H9 (cell line): Measurements from ENCODE around the gene RRP15. TPM values are rescaled to one million over a fixed set of nuclear protein-coding genes. Genes with fewer than 3 reads are reported as not detected.

Experiments
- DNase-seq: peaks from one replicate; pipeline ENCODE4 v3.0.0-alpha.2; 2017
- H2AFZ ChIP-seq: one replicate; pipeline ENCODE4 v1.6.1; 2013; ENCODE audit warnings: mild to moderate bottlenecking, low read length, control low read depth, moderate library complexity
- H2AK5ac ChIP-seq: 2 replicates; pipeline ENCODE4 v1.6.1; 2013; ENCODE audit warnings: low read length, control low read depth, mixed read lengths; ENCODE audit not compliant: insufficient read length
- H2BK120ac ChIP-seq: one replicate; pipeline ENCODE4 v1.6.1; 2013; ENCODE audit warnings: low read depth, mild to moderate bottlenecking, low read length, control low read depth, inconsistent platforms; ENCODE audit not compliant: poor library complexity, severe bottlenecking
- H2BK12ac ChIP-seq: 2 replicates; pipeline ENCODE4 v1.6.1; 2013; ENCODE audit warnings: low read length, control low read depth, mixed read lengths, low read depth; ENCODE audit not compliant: insufficient read length
- H2BK15ac ChIP-seq: 2 replicates; pipeline ENCODE4 v1.6.1; 2013; ENCODE audit warnings: low read depth, low read length, control low read depth
- H2BK20ac ChIP-seq: one replicate; pipeline ENCODE4 v1.6.1; 2013; ENCODE audit warnings: low read depth, mild to moderate bottlenecking, low read length, control low read depth, inconsistent platforms; ENCODE audit not compliant: poor library complexity, severe bottlenecking
- H2BK5ac ChIP-seq: 2 replicates; pipeline ENCODE4 v1.6.1; 2013; ENCODE audit warnings: low read length, control low read depth, mixed read lengths; ENCODE audit not compliant: insufficient read length
- H3K14ac ChIP-seq: 2 replicates; pipeline ENCODE4 v1.6.1; 2013; ENCODE audit warnings: low read length, control low read depth; ENCODE audit not compliant: insufficient read depth
- H3K18ac ChIP-seq: 2 replicates; pipeline ENCODE4 v1.6.1; 2013; ENCODE audit warnings: low read depth, mild to moderate bottlenecking, mixed read lengths, low read length, control low read depth; ENCODE audit not compliant: insufficient read length
- H3K23ac ChIP-seq: 2 replicates; pipeline ENCODE4 v1.6.1; 2013; ENCODE audit warnings: low read length, control low read depth, mixed read lengths, low read depth; ENCODE audit not compliant: insufficient read length
- H3K23me2 ChIP-seq: 2 replicates; pipeline ENCODE4 v1.6.1; 2013; ENCODE audit warnings: low read depth, mild to moderate bottlenecking, mixed read lengths, low read length, control low read depth; ENCODE audit not compliant: insufficient read length, poor library complexity, severe bottlenecking
- H3K27ac ChIP-seq: 2 replicates; pipeline ENCODE4 v1.5.1; 2013; ENCODE audit warnings: low read length, control low read depth, mixed read lengths, low read depth; ENCODE audit not compliant: insufficient read length
- H3K27me3 ChIP-seq: 2 replicates; pipeline ENCODE4 v1.6.1; 2013; ENCODE audit warnings: low read length, control low read depth, inconsistent platforms; ENCODE audit not compliant: insufficient read depth
- H3K4ac ChIP-seq: 2 replicates; pipeline ENCODE4 v1.6.1; 2013; ENCODE audit warnings: low read depth, mild to moderate bottlenecking, control low read depth, inconsistent platforms, low read length, moderate library complexity
- H3K4me1 ChIP-seq: 2 replicates; pipeline ENCODE4 v1.6.1; 2013; ENCODE audit warnings: low read length, control low read depth, inconsistent platforms; ENCODE audit not compliant: insufficient read depth
- H3K4me2 ChIP-seq: 2 replicates; pipeline ENCODE4 v1.6.1; 2013; ENCODE audit warnings: low read length, control low read depth, mixed read lengths; ENCODE audit not compliant: insufficient read length, insufficient read depth
- H3K56ac ChIP-seq: 2 replicates; pipeline ENCODE4 v1.6.1; 2013; ENCODE audit warnings: low read depth, mild to moderate bottlenecking, mixed read lengths, low read length, control low read depth; ENCODE audit not compliant: insufficient read length
- H3K79me1 ChIP-seq: 2 replicates; pipeline ENCODE4 v1.6.1; 2013; ENCODE audit warnings: low read depth, mild to moderate bottlenecking, moderate library complexity, low read length, control low read depth, inconsistent platforms; ENCODE audit not compliant: insufficient read depth, poor library complexity, severe bottlenecking
- H3K79me2 ChIP-seq: 2 replicates; pipeline ENCODE4 v1.6.1; 2013; ENCODE audit warnings: low read length, control low read depth, inconsistent platforms; ENCODE audit not compliant: insufficient read depth
- H3K9ac ChIP-seq: 2 replicates; pipeline ENCODE4 v1.6.1; 2013; ENCODE audit warnings: low read length, control low read depth, mixed read lengths; ENCODE audit not compliant: insufficient read length; ENCODE audit errors: extremely low read depth
- H3K9me3 ChIP-seq: one replicate; pipeline ENCODE4 v1.6.1; 2013; ENCODE audit warnings: low read depth, low read length, inconsistent platforms; ENCODE audit not compliant: control insufficient read depth
- H3T11ph ChIP-seq: one replicate; pipeline ENCODE4 v1.6.1; 2013; ENCODE audit warnings: mild to moderate bottlenecking, low read length, control low read depth, inconsistent platforms
- H4K20me1 ChIP-seq: one replicate; pipeline ENCODE4 v1.6.1; 2013; ENCODE audit not compliant: control insufficient read depth, insufficient read length, insufficient read depth
- H4K5ac ChIP-seq: 2 replicates; pipeline ENCODE4 v1.6.1; 2013; ENCODE audit warnings: low read depth, mild to moderate bottlenecking, mixed read lengths, low read length, control low read depth; ENCODE audit not compliant: insufficient read length
- H4K8ac ChIP-seq: replicated peaks from 2 replicates; pipeline ENCODE4 v1.6.1; 2013; ENCODE audit warnings: low read length, control low read depth, mixed read lengths, low read depth; ENCODE audit not compliant: insufficient read length
- H4K91ac ChIP-seq: 2 replicates; pipeline ENCODE4 v1.6.1; 2013; ENCODE audit warnings: low read depth, mild to moderate bottlenecking, moderate library complexity, mixed read lengths, low read length, control low read depth; ENCODE audit not compliant: insufficient read length
- H3K27ac Mint-ChIP-seq, 3 experiments: 2 replicates in 2 of 3; 3 replicates in 1 of 3; pipeline ENCODE4 v1.8.0; 2020 to 2021; ENCODE audit warnings: mixed read lengths in 3 of 3, mild to moderate bottlenecking in 1 of 3, moderate library complexity in 1 of 3
- H3K27me3 Mint-ChIP-seq: 2 replicates; pipeline ENCODE4 v1.8.0; 2021; ENCODE audit warnings: low read depth, mild to moderate bottlenecking, moderate library complexity, mixed read lengths
- H3K36me3 Mint-ChIP-seq, 3 experiments: 2 replicates in 2 of 3; 3 replicates in 1 of 3; pipeline ENCODE4 v1.8.0; 2020 to 2021; ENCODE audit warnings: low read depth in 3 of 3, mixed read lengths in 3 of 3; ENCODE audit not compliant: insufficient read depth in 1 of 3
- H3K4me1 Mint-ChIP-seq, 2 experiments: 2 replicates each; pipeline ENCODE4 v1.8.0; 2020; ENCODE audit warnings: mixed read lengths in 2 of 2
- H3K4me3 Mint-ChIP-seq, 2 experiments: 2 replicates in 1 of 2; 3 replicates in 1 of 2; pipeline ENCODE4 v1.8.0; 2020 to 2021; ENCODE audit warnings: mild to moderate bottlenecking in 2 of 2, mixed read lengths in 2 of 2, moderate library complexity in 1 of 2
- H3K9me3 Mint-ChIP-seq, 2 experiments: 2 replicates in 1 of 2; 3 replicates in 1 of 2; pipeline ENCODE4 v1.8.0; 2020; ENCODE audit warnings: mild to moderate bottlenecking in 2 of 2, mixed read lengths in 2 of 2, moderate library complexity in 1 of 2
- WGBS: extraction: QIAGEN DNeasy Blood & Tissue Kit; methylation state at CpG from one replicate; pipeline ENCODE4 v1.1.7; 2013; ENCODE audit warnings: missing lambda C conversion rate, low lambda C conversion rate, mixed read lengths; ENCODE audit not compliant: insufficient read length; ENCODE audit errors: extremely low coverage; 5-methylcytosine and 5-hydroxymethylcytosine counted together
- total RNA-seq: library from RNA; stranded (reverse); gene quantifications from 2 replicates; pipeline ENCODE4 v1.2.1, GENCODE V29; 2021
- TF ChIP-seq, protein P1 (sequence below): fragments of 200-600 bp; sonication (generic); conservative IDR thresholded peaks from 3 replicates; pipeline ENCODE4 v1.8.0; 2021; ENCODE audit warnings: antibody characterized with exemption, mild to moderate bottlenecking

The RRP15 gene
- total RNA-seq, 1 experiment from 2014 or later, result 48.7 TPM

DNA sequence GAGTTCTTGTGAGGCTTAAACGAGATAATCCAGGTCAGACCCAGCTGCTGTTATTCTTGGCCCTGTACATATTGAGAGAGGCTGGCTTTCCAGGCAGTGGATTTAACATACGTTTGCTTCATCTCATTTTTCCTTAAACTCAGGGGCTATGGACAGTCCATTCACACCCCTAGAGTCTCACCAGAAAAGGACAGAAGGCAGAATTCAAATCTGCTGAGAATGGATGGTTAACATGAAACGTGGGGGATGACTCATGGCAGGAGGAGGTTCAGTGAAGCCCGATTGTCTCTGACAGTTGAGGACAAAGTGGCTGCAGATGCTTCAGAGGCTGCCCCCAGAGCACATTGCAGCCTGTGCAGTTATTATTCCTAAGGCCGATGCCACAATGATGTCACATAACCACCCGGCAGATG is 99.5 kb downstream of the RRP15 start:
- no peaks in the 10 kb centered on the region for H3K4me1 ChIP-seq
- no peaks in the 10 kb centered on the region for H3K36me3 Mint-ChIP-seq
- H3K23ac ChIP-seq, result no peak overlapping the region
- H3K9me3 ChIP-seq, result no peaks in the 10 kb centered on the region
- no peak overlapping the region for H3K14ac ChIP-seq
- no peak overlapping the region for H4K91ac ChIP-seq
- no peak overlapping the region for H2AFZ ChIP-seq
- H3K79me2 ChIP-seq, result no peaks in the 10 kb centered on the region
- H3K27ac ChIP-seq, result no peak overlapping the region
- H2BK120ac ChIP-seq, result no peak overlapping the region
- no peak overlapping the region for H2AK5ac ChIP-seq
- H3K9me3 Mint-ChIP-seq, result no peaks in the 10 kb centered on the region
- H3K56ac ChIP-seq, result no peak overlapping the region
- TF ChIP-seq, protein P1, sequence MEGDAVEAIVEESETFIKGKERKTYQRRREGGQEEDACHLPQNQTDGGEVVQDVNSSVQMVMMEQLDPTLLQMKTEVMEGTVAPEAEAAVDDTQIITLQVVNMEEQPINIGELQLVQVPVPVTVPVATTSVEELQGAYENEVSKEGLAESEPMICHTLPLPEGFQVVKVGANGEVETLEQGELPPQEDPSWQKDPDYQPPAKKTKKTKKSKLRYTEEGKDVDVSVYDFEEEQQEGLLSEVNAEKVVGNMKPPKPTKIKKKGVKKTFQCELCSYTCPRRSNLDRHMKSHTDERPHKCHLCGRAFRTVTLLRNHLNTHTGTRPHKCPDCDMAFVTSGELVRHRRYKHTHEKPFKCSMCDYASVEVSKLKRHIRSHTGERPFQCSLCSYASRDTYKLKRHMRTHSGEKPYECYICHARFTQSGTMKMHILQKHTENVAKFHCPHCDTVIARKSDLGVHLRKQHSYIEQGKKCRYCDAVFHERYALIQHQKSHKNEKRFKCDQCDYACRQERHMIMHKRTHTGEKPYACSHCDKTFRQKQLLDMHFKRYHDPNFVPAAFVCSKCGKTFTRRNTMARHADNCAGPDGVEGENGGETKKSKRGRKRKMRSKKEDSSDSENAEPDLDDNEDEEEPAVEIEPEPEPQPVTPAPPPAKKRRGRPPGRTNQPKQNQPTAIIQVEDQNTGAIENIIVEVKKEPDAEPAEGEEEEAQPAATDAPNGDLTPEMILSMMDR, result no peak
- H3K27ac Mint-ChIP-seq, result peak overlapping the region in 1 of 3 experiments; percentile 57; a peak in 1 of 7 replicates
- no peak overlapping the region for H4K5ac ChIP-seq
- H2BK12ac ChIP-seq, result no peak overlapping the region
- H2BK15ac ChIP-seq, result no peak overlapping the region
- no peak overlapping the region for H2BK20ac ChIP-seq
- no peak overlapping the region for H3K18ac ChIP-seq
- no CpG with 5 or more reads among the region's 6 CpGs for WGBS
- no peak overlapping the region for H3K4me2 ChIP-seq
- no peaks in the 10 kb centered on the region for H3K23me2 ChIP-seq
- H2BK5ac ChIP-seq, result no peak overlapping the region
- no peaks in the 10 kb centered on the region for H3K27me3 ChIP-seq
- no peaks in the 10 kb centered on the region for H4K20me1 ChIP-seq
- H3T11ph ChIP-seq, result no peak overlapping the region
- H3K79me1 ChIP-seq, result no peaks in the 10 kb centered on the region
- no peak overlapping the region for H3K4me3 Mint-ChIP-seq
- no peak overlapping the region for H4K8ac ChIP-seq
- no peaks in the 10 kb centered on the region for H3K27me3 Mint-ChIP-seq
- no peak for DNase-seq
- H3K4me1 Mint-ChIP-seq, result peaks cover 0 to 4% of the 10 kb centered on the region in 2 experiments; a peak in 1 of 4 replicates
- no peak overlapping the region for H3K4ac ChIP-seq
- H3K9ac ChIP-seq, result no peak overlapping the region

Other genes with a start within 250 kb of the RRP15 start
- gene TGFB2, start 60.0 kb downstream of the RRP15 start, total RNA-seq, result 0.13 TPM in 1 of 2 replicates, not detected in the other